Fibroblast of pulmonary artery (primary cell): ENCODE data around the gene MSX2.

ENCODE experiments used
- DNase-seq: peaks from one replicate; pipeline ENCODE4 v3.0.0-alpha.2; 2010; ENCODE audit warnings: low read depth
- H3K4me3 ChIP-seq: replicated peaks from 2 replicates; pipeline ENCODE4 v1.5.1; 2011; ENCODE audit warnings: low read depth, mild to moderate bottlenecking, control low read depth, low read length, moderate library complexity
- TF ChIP-seq, protein P1 (sequence below): IDR thresholded peaks from 2 replicates; pipeline ENCODE4 v1.5.1; 2011; ENCODE audit warnings: mild to moderate bottlenecking, control low read depth, low read length, inconsistent platforms; ENCODE audit errors: missing control alignments

The MSX2 gene

DNA sequence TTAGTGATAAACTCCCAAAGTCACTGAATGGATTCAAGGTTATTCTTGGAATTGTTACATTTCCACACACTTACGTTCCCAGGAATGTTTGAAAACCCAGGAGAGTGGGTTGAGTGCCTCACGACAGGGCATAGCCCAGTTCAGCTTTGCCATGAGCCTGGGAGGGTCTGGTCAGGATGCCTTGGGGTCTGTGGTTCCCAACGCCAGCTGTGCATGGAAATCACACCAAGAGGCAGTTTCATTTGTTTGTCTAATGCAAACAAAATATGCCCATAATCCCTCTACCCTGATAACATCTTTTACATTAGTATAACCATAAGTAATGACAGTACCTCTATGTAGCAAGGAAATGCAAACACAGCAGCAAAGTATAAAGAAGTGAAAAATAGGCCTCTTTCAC lies 25.3 kb upstream of the MSX2 start:
- H3K4me3 ChIP-seq, result no peak overlapping the region
- DNase-seq, result no peak
- TF ChIP-seq, protein P1, sequence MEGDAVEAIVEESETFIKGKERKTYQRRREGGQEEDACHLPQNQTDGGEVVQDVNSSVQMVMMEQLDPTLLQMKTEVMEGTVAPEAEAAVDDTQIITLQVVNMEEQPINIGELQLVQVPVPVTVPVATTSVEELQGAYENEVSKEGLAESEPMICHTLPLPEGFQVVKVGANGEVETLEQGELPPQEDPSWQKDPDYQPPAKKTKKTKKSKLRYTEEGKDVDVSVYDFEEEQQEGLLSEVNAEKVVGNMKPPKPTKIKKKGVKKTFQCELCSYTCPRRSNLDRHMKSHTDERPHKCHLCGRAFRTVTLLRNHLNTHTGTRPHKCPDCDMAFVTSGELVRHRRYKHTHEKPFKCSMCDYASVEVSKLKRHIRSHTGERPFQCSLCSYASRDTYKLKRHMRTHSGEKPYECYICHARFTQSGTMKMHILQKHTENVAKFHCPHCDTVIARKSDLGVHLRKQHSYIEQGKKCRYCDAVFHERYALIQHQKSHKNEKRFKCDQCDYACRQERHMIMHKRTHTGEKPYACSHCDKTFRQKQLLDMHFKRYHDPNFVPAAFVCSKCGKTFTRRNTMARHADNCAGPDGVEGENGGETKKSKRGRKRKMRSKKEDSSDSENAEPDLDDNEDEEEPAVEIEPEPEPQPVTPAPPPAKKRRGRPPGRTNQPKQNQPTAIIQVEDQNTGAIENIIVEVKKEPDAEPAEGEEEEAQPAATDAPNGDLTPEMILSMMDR, result no peak

DNA sequence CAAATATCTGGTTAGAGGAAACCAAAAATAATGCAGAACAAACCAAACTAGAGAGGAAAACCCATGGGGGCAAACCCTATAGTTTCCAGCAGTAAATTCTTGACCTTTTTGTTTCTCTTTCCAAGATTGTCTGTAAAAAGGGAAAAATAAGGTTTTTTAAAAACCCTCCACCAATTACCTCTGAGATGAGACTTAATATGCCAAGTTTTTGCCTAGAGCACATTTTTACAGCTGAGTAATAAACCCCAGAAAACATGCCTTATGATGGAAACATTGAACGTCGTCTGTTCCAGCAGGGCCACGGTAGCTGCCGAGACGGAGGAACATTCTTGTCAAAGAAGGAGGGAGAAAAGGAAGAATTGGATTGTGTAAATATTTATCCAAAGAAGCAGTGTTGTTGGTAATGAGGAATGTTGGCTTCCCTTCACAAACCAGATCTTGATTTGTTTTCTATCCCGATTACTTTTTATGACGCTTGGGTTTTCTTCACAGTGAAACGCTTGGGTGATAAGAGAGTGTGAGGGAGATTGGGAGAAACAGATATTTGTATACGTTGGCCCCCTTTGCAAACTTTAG lies 17.3 kb upstream of the MSX2 start:
- H3K4me3 ChIP-seq, result no peak overlapping the region
- TF ChIP-seq, protein P1, result no peak
- no peak for DNase-seq

DNA sequence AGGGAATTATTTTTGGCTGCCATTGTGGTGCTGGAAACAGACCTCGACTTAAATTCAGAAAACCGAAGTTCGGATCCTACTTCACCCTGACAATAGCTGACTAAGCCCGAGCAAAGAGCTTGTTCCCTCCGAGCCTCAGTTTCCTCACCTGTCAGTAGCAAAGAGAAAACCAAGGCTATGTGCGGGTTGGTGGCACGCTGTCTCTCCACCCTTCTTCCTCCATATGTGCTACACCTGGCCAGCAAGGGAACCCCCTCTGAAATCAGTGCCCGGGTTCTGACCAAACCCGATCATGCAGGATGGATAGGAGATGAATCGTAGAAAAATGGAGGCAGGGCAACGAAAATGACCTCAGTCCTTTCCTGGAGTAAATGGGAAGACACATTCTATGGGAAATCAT lies 16.7 kb upstream of the MSX2 start:
- no peak for DNase-seq
- H3K4me3 ChIP-seq, result no peak overlapping the region
- TF ChIP-seq, protein P1, result no peak

DNA sequence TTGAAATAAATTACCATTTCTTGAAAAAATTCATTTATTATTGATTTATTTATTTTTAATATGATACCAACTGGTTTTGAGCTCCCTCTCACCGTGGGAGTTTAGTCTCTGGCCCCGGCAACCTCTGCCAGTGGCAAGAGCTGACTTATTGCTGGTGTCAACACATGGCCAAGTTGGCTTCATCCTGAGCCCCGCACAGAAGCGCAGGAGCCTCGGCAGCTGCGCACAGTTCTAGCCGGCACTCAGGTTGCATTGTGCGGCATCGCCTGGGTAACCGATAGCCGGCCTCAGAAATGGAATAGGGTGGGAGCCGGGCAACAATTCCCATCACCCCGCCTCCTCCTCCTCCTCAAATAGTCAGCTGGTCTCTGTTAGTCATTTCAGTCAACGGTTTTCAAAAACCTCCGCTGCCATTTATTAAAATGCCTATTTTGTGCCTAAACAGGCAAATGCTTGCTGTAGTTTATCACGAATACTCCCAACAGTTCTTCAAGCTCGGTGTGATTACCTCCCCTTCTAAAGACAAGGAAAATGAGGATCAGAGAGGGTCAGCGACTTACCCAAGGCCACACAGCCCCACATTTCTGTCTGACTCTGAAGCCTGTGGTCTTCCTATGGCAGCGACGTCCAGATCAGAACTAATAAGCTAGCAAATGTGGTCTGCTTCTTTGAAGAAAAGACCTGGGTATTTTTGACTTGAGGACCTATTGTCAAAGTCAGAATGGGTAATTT lies 15.7 kb upstream of the MSX2 start:
- TF ChIP-seq, protein P1, result no peak
- no peak for DNase-seq
- no peak overlapping the region for H3K4me3 ChIP-seq

DNA sequence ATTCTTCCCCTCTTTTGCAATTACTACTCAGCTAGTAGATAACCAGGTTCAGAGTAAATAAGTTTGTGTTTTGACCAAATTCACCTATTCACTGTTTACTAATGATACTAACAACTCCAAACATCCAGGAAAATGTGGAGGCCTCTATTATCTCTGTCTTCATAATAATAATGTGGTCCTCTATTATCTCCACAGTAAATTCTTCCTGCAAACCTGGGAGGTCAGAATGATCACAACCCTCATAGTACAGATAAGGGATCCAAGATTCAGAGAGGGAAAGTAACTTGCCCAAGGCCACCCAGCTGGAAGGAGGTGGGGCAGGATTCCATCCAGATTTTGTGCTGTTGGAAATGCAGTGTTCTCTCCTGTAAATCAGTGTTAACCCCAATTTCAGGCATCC lies 9.6 kb upstream of the MSX2 start:
- no peak overlapping the region for H3K4me3 ChIP-seq
- TF ChIP-seq, protein P1, result no peak
- no peak for DNase-seq

- H3K4me3 ChIP-seq, result no peak overlapping the region
- no peak for DNase-seq
- TF ChIP-seq, protein P1, result no peak
Measured at GRCh38 chr5:174715804-174716203, 8.6 kb upstream of the MSX2 start.
